IMR-90 (cell line): ENCODE results near the gene HFE. TPM values are rescaled to one million over a fixed set of nuclear protein-coding genes. Genes with fewer than 3 reads are reported as not detected.
A peak's percentile ranks its signal among the peaks of the same experiment; 100 is the strongest.

Experiments used
- ATAC-seq: fragments of 200-7000 bp; cut with Tn5 transposase; 2 replicates; pipeline ENCODE4 v1.9.1; 2020; ENCODE audit warnings: low read depth, mild to moderate bottlenecking, moderate library complexity
- BruUV-seq: library from RNA; stranded (reverse); fragments of 400-500 nt; replicated peaks from 2 replicates; lab custom pipeline; 2021; lab: Mats Ljungman, UMichigan
- CTCF ChIA-PET: fragments of 300-600 bp; formaldehyde crosslinking; extraction: SDS; loops from one replicate; lab custom pipeline; 2021; ENCODE audit warnings: antibody characterized with exemption; lab: Yijun Ruan, JAX
- POLR2A ChIA-PET: fragments of 300-600 bp; sonication (Branson Sonifier 250); formaldehyde crosslinking; loops from one replicate; lab custom pipeline; 2022; ENCODE audit warnings: antibody characterized with exemption; ENCODE audit not compliant: unreplicated experiment; lab: Charles Lee
- DNase-seq: peaks from one replicate; pipeline ENCODE4 v3.0.0; 2013
- H2AFZ ChIP-seq: replicated peaks from 2 replicates; pipeline ENCODE3; 2013; ENCODE audit warnings: low read length, mild to moderate bottlenecking; ENCODE audit not compliant: poor library complexity
- H2AK5ac ChIP-seq: 2 replicates; pipeline ENCODE4 v1.6.1; 2013; ENCODE audit warnings: low read depth, low read length, inconsistent platforms
- H2AK9ac ChIP-seq: replicated peaks from 2 replicates; pipeline ENCODE3; 2013; ENCODE audit warnings: mild to moderate bottlenecking, low read depth, low read length, moderate library complexity; ENCODE audit not compliant: poor library complexity
- H2BK120ac ChIP-seq: 2 replicates; pipeline ENCODE4 v1.6.1; 2013; ENCODE audit warnings: low read depth, low read length, inconsistent platforms
- H2BK15ac ChIP-seq: 3 replicates; pipeline ENCODE4 v1.6.1; 2013; ENCODE audit warnings: low read depth, low read length, inconsistent platforms
- H2BK20ac ChIP-seq: 2 replicates; pipeline ENCODE4 v1.6.1; 2013; ENCODE audit warnings: low read depth, mild to moderate bottlenecking, inconsistent platforms, low read length, moderate library complexity
- H2BK5ac ChIP-seq: 2 replicates; pipeline ENCODE4 v1.6.1; 2013; ENCODE audit warnings: mild to moderate bottlenecking, low read depth, low read length, inconsistent platforms; ENCODE audit not compliant: poor library complexity, severe bottlenecking
- H3K14ac ChIP-seq: replicated peaks from 2 replicates; pipeline ENCODE4 v1.6.1; 2013; ENCODE audit warnings: low read depth, low read length, inconsistent platforms
- H3K18ac ChIP-seq: 2 replicates; pipeline ENCODE4 v1.6.1; 2013; ENCODE audit warnings: low read depth, low read length, control low read depth
- H3K23ac ChIP-seq: 2 replicates; pipeline ENCODE4 v1.6.1; 2013; ENCODE audit warnings: low read depth, low read length, inconsistent platforms
- H3K27ac ChIP-seq: 2 replicates; pipeline ENCODE4 v1.5.1; 2013; ENCODE audit warnings: mild to moderate bottlenecking, control low read depth, low read length; ENCODE audit not compliant: insufficient read depth
- H3K27me3 ChIP-seq: 2 replicates; pipeline ENCODE4 v1.6.1; 2013; ENCODE audit warnings: low read length; ENCODE audit not compliant: control insufficient read depth, insufficient read depth
- H3K36me3 ChIP-seq: 2 replicates; pipeline ENCODE4 v1.6.1; 2013; ENCODE audit warnings: low read length, mixed read lengths; ENCODE audit not compliant: control insufficient read depth, insufficient read depth
- H3K4ac ChIP-seq: 2 replicates; pipeline ENCODE4 v1.6.1; 2013; ENCODE audit warnings: low read depth, low read length, inconsistent platforms
- H3K4me1 ChIP-seq: 2 replicates; pipeline ENCODE4 v1.6.1; 2013; ENCODE audit warnings: low read length, mixed read lengths; ENCODE audit not compliant: control insufficient read depth, insufficient read depth
- H3K4me2 ChIP-seq: 2 replicates; pipeline ENCODE4 v1.6.1; 2013; ENCODE audit warnings: low read depth, mild to moderate bottlenecking, control low read depth, low read length, moderate library complexity
- H3K4me3 ChIP-seq: 2 replicates; pipeline ENCODE4 v1.5.1; 2013; ENCODE audit warnings: low read depth, mild to moderate bottlenecking, control low read depth, low read length, moderate library complexity; ENCODE audit not compliant: insufficient read depth
- H3K56ac ChIP-seq: 2 replicates; pipeline ENCODE4 v1.6.1; 2013; ENCODE audit warnings: low read length, inconsistent platforms; ENCODE audit not compliant: insufficient read depth; ENCODE audit errors: extremely low read depth
- H3K79me1 ChIP-seq, 2 experiments: 2 replicates each; pipeline ENCODE4 v1.6.1; 2013; ENCODE audit warnings: low read length in 2 of 2, inconsistent platforms in 1 of 2, low read depth in 1 of 2
- H3K9ac ChIP-seq: 2 replicates; pipeline ENCODE4 v1.6.1; 2013; ENCODE audit warnings: low read depth, low read length, control low read depth
- H3K9me1 ChIP-seq: 2 replicates; pipeline ENCODE4 v1.6.1; 2013; ENCODE audit warnings: low read length, inconsistent platforms; ENCODE audit not compliant: insufficient read depth
- H3K9me3 ChIP-seq: 2 replicates; pipeline ENCODE4 v1.6.1; 2013; ENCODE audit warnings: low read length; ENCODE audit not compliant: control insufficient read depth, insufficient read depth
- H4K20me1 ChIP-seq: 2 replicates; pipeline ENCODE4 v1.6.1; 2013; ENCODE audit warnings: low read length, inconsistent platforms; ENCODE audit not compliant: insufficient read depth
- H4K5ac ChIP-seq: 2 replicates; pipeline ENCODE4 v1.6.1; 2013; ENCODE audit warnings: mild to moderate bottlenecking, low read depth, low read length, control low read depth
- H4K8ac ChIP-seq, 2 experiments: 2 replicates each; pipeline ENCODE4 v1.6.1; 2013; ENCODE audit warnings: low read depth in 2 of 2, low read length in 2 of 2, control low read depth in 1 of 2, inconsistent platforms in 1 of 2
- H4K91ac ChIP-seq: 2 replicates; pipeline ENCODE4 v1.6.1; 2013; ENCODE audit warnings: low read depth, low read length, inconsistent platforms; ENCODE audit not compliant: insufficient read depth
- POLR2A ChIP-seq: IDR thresholded peaks from 2 replicates; pipeline ENCODE4 v1.6.1; 2012; ENCODE audit warnings: mild to moderate bottlenecking, low read depth, low read length
- RAD21 ChIP-seq: IDR thresholded peaks from 2 replicates; pipeline ENCODE4 v1.6.1; 2012; ENCODE audit warnings: low read length, improper control_type of control experiment
- SMC3 ChIP-seq: fragments of 150-350 bp; IDR thresholded peaks from 2 replicates; pipeline ENCODE4 v1.6.1; 2016; ENCODE audit warnings: low read depth, mild to moderate bottlenecking, antibody characterized with exemption, low read length, moderate library complexity
- WGBS, 2 experiments: methylation state at CpG; one replicate each; pipeline versions ENCODE4 v1.1.5 to v1.1.7; 2013; ENCODE audit warnings: missing lambda C conversion rate in 2 of 2; ENCODE audit not compliant: insufficient read length in 1 of 2; ENCODE audit errors: extremely low coverage in 2 of 2; 5-methylcytosine and 5-hydroxymethylcytosine counted together
- dilution Hi-C: fragments of 300-500 bp; cut with HindIII; formaldehyde crosslinking; loops from one replicate; pipeline ENCODE4 v1.14.3; 2018; ENCODE audit warnings: low sequenced_read_pairs; ENCODE audit not compliant: unreplicated experiment
- in situ Hi-C: fragments of 300-500 bp; cut with MboI; formaldehyde crosslinking; loops from 3 replicates; pipeline ENCODE4 v1.14.3; 2019; ENCODE audit warnings: low sequenced_read_pairs, inconsistent platforms, mixed read lengths
- intact Hi-C: fragments of 100-400 bp; cut with micrococcal nuclease; formaldehyde crosslinking; loops from 2 replicates; pipeline ENCODE4 v1.10.0; 2022
- polyA plus RNA-seq, 3 experiments: library from polyadenylated mRNA; depleted of rRNA; stranded (reverse); fragments of >200 nt; gene quantifications; 2 replicates each; pipeline ENCODE4 v1.2.3, GENCODE V29; 2012; ENCODE audit warnings: low replicate concordance in 1 of 3
- total RNA-seq: library from RNA; depleted of rRNA; stranded (reverse); fragments of >200 nt; gene quantifications from 2 replicates; pipeline ENCODE4 v1.2.3, GENCODE V29; 2012
- TF ChIP-seq, protein P1 (sequence below): conservative IDR thresholded peaks from 2 replicates; pipeline ENCODE4 v1.5.1; 2012; ENCODE audit warnings: mild to moderate bottlenecking, low read depth, low read length, improper control_type of control experiment

The HFE gene
- total and polyA plus RNA-seq, 2 of the 4 experiments (the other 2 are of a cell fraction): 14.9 to 15.7 TPM

DNA sequence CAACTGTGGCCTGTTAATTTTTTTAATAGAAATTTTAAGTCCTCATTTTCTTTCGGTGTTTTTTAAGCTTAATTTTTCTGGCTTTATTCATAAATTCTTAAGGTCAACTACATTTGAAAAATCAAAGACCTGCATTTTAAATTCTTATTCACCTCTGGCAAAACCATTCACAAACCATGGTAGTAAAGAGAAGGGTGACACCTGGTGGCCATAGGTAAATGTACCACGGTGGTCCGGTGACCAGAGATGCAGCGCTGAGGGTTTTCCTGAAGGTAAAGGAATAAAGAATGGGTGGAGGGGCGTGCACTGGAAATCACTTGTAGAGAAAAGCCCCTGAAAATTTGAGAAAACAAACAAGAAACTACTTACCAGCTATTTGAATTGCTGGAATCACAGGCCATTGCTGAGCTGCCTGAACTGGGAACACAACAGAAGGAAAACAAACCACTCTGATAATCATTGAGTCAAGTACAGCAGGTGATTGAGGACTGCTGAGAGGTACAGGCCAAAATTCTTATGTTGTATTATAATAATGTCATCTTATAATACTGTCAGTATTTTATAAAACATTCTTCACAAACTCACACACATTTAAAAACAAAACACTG lies 10.1 kb downstream of the HFE start:
- ATAC-seq (peak; percentile 85), DNase-seq (peak; percentile 69)
- Histone ChIP-seq H4K20me1 (no peaks in the 10 kb centered on the region), H3K9me3 (no peaks in the 10 kb centered on the region), H3K27ac (no peak overlapping the region), H2AK9ac (no peak overlapping the region), H3K4ac (no peak overlapping the region), H3K27me3 (no peaks in the 10 kb centered on the region), H3K23ac (no peak overlapping the region), H2BK15ac (no peak overlapping the region), H3K9me1 (0 out of 2 replicates have a peak, but pooled peaks cover 3% of the 10 kb centered on the region), H3K18ac (no peak overlapping the region), H3K4me2 (no peak overlapping the region), H3K14ac (no peak overlapping the region), H2BK120ac (no peak overlapping the region), H4K8ac (no peak overlapping the region), H3K9ac (no peak overlapping the region), H2AK5ac (no peak overlapping the region), H3K36me3 (no peaks in the 10 kb centered on the region; the same call in 1 of the 2 replicates), H2BK20ac (no peak overlapping the region), H4K91ac (no peak overlapping the region), H2AFZ (no peak overlapping the region), H3K4me1 (no peaks in the 10 kb centered on the region), H3K56ac (no peak overlapping the region), H4K5ac (no peak overlapping the region), H3K4me3 (no peak overlapping the region), H2BK5ac (no peak overlapping the region), H3K79me1 (no peaks in the 10 kb centered on the region)
- intact Hi-C loops: loop anchor here (1.0 kb wide), 1 partner anchor 31 kb away; no protein-coding TSS in a partner anchor
- in situ Hi-C loops: no loop called here
- dilution Hi-C loops: no loop called here
- ChIA-PET CTCF (interaction anchor here (0.6 to 2.0 kb wide), 6 partner anchors 10 to 101 kb away, joined by 4 to 8 read pairs (median 4); partner anchors contain the start of gene HFE), POLR2A (no interaction called here)
- no TSS peak for BruUV-seq
- no CpG with 5 or more reads among the region's 5 CpGs for WGBS, 2 experiments
- TF ChIP-seq, protein P1, sequence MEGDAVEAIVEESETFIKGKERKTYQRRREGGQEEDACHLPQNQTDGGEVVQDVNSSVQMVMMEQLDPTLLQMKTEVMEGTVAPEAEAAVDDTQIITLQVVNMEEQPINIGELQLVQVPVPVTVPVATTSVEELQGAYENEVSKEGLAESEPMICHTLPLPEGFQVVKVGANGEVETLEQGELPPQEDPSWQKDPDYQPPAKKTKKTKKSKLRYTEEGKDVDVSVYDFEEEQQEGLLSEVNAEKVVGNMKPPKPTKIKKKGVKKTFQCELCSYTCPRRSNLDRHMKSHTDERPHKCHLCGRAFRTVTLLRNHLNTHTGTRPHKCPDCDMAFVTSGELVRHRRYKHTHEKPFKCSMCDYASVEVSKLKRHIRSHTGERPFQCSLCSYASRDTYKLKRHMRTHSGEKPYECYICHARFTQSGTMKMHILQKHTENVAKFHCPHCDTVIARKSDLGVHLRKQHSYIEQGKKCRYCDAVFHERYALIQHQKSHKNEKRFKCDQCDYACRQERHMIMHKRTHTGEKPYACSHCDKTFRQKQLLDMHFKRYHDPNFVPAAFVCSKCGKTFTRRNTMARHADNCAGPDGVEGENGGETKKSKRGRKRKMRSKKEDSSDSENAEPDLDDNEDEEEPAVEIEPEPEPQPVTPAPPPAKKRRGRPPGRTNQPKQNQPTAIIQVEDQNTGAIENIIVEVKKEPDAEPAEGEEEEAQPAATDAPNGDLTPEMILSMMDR: peak; percentile 80
- peak; percentile 82 for TF ChIP-seq SMC3
- no peak for TF ChIP-seq POLR2A
- peak; percentile 78 for TF ChIP-seq RAD21
